GM18909 (cell line): Measurements from ENCODE around the gene MRPL36.
"Not testable (repeated sequence)": the region's sequence is repeated elsewhere in the genome, so short reads cannot be mapped to it uniquely, and the experiment has no call there.

ENCODE experiments used
- ATAC-seq: cut with Tn5 transposase; IDR thresholded peaks from one replicate; pipeline ENCODE4 v1.9.1; 2021; ENCODE audit warnings: mild to moderate bottlenecking; ENCODE audit not compliant: unreplicated experiment, poor library complexity

The MRPL36 gene

GRCh38 chr5:1800472-1801221 is 1.0 kb upstream of the MRPL36 start:
- peak; percentile 41 for ATAC-seq

DNA sequence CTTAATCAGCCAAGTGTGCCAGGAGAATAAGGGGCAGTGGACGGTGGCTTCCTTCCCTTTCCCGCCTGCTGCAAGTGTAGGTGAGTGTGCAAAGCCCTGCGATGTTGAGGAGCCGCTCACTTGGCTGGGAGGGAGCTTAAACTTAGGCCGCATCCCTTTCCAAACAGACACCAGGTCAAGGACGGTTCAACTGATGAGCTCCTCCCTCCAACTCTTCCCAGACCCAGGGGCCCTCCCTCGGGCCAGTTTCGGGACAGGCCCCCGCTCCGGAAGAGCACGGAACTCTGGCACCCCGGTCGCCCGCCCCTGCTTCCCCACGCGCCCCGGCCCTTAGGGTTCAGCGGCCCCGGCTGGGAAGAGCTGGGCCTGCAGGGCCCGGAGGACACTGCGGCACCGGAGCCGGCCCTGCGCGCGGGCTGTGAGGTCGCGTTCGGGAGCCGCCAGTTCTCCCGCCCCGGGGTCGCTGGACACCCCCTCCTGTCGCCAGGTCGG is 481 bp downstream of the MRPL36 start:
- ATAC-seq = peak; percentile 16

GRCh38 chr5:1798589-1798988 is 1.0 kb downstream of the MRPL36 start:
- not testable (repeated sequence) for ATAC-seq

- no peak for ATAC-seq
Observed at GRCh38 chr5:1797855-1798254, 1.8 kb downstream of the MRPL36 start.

DNA sequence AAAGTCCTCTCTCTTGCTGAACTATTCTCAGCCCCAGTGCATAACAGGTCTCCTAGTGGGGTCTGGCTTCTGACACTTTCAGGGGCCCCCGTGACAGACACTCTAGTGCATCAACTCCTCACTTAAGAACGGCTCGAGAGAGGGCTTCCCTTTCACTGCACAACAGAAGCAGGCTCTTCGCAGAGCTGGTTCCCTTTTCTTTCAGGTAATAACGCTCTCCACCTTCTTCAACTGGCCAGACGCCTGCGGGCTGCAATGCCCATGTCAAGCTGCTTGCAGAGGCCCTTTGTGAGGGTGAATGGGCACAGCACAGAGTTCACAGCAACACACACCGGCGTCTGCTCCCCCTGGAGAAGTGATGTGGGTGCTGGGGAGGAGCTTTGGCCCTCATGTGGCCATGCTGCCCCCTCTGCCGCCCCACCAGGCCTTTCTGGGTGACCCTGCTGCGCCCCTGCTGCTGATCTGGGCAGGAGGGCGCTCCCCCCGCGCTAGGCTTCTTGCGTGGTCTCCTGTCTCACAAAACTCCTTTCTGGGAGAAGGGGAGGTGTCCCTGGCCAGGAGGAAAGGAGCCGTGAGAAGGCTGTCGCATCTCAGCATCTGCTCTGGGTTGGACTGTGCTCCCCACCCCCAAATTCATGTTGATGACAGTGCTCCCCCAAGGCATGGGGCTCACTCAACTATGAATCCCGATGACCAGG is 2.4 kb downstream of the MRPL36 start:
- ATAC-seq = no peak

- no peak for ATAC-seq
Observed at GRCh38 chr5:1796371-1797102, 3.1 kb downstream of the MRPL36 start.

DNA sequence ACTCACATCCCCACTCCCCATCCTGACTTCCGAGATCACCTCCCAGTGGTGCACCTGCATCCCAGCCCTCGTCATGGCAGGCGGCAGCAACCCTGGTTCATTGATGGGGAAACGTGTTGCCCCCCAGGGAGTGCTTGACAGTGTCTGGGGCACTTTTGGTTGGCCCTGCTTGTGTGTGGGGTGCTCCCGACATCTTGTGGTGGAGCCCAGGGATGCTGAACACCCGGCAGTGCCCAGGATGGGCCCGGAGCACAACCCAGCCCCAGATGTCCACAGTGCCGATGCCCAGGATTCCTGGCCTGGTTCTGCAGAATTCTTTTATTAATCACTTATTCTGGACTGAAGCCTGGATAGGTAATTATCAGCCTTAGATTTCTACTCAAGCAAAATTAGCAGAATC is 3.7 kb downstream of the MRPL36 start:
- ATAC-seq = no peak

- no peak for ATAC-seq
Observed at GRCh38 chr5:1795506-1795905, 4.1 kb downstream of the MRPL36 start.

DNA sequence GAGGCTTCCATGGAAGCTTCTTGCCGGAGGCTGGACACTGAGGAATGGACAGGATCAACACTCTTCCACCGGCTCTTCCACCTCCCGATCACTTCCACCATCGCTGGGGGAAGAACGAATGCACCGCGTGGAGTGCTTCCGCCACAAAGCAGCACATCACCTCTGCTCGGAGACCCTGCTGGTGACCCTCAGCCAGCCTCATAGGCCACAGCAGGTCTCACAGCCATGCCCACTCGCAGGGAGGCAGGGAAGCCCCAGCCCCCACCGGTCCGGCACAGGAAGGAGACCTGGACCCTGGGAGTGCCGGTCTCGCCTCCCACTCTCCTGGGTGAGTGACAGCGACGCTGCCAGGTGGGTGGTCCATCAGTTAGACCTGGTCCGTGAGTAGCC is 4.7 kb downstream of the MRPL36 start:
- no peak for ATAC-seq

DNA sequence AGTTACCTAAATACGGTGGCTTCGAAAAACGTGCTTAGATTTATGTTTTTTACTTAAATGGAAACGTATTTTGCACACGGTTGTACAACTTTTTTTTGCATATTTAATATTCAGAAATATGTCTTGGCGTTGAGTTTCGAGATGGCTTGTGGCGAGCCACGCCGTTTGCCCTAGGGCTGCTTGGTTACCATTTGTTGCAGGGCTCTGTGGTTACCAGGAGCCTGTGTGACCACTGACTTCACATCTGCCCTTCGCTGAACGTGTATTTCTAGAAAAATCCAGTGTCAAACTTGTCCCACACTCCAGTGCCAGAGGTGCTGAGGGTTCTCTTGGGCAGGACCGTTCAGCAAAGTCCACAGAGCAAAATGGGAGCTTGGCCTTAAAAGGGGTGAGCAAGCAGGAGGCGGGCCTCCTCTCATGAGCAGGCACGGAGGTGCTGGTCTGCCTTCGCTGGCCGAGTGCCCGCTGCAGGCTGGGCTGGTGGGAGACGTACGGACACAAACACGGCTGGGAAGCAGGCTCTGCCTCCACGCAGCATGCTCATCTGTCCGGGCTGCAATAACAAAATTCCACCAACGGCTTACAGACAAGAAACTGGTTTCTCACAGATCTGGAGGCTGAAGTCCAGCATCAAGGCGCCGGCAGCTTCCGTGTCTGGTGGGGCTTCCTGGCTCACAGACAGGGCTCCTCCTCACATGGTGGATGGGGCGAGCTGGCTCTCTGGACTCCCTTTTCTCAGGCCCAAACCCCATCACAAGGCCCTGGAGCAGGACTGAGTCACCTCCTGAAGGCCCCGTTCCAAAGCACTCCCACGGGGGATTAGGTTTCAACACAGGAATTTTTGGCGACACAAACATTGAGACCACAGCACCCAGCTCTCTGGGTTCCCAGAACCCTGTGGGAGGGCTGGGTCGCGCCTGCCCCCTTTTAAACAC is 5.4 kb downstream of the MRPL36 start:
- ATAC-seq = no peak

DNA sequence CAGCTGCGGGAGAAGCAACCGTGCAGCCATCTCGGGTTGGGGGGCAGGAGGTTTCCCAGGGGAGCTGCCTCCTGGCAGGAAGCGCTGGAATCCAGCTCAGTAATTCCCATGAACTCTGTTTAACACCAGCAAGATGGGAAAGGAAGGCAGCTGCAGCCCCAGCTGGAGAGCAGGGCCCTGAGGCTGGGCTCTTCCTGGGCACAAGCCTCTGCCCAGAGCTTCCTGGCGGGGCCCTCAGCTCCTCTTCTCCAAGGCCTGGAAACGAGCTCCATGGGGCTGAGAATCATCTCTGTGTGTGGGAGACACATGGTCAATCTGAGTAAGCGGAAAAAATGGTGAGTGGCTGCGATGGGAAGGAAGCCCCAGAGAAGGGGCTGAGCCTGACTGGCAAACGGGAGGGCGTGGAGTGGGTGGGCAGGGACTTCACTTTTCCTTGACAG is 6.3 kb downstream of the MRPL36 start:
- no peak for ATAC-seq

DNA sequence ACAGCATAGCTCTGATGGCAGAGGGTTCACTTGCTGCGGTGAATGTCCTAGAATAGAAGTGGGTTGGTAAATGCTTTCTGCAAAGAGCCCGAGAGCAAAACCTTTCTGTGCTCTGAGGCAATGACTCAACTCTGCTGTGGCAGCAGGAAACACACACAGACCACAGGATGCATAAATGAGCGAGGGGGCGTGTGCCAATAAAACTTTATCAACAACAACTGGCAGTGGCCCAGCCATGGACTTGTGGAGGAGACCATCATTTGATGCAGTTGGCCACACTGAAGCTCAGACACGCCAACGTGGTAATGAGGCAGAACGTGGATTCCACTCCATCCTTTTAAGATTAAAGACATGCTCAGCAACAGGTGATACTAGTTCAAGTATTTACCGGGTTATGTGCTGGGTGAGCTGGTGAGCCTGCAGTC is 6.8 kb downstream of the MRPL36 start:
- ATAC-seq = peak; percentile 95

- ATAC-seq = no peak
Observed at GRCh38 chr5:1791176-1791575, 8.5 kb downstream of the MRPL36 start.

DNA sequence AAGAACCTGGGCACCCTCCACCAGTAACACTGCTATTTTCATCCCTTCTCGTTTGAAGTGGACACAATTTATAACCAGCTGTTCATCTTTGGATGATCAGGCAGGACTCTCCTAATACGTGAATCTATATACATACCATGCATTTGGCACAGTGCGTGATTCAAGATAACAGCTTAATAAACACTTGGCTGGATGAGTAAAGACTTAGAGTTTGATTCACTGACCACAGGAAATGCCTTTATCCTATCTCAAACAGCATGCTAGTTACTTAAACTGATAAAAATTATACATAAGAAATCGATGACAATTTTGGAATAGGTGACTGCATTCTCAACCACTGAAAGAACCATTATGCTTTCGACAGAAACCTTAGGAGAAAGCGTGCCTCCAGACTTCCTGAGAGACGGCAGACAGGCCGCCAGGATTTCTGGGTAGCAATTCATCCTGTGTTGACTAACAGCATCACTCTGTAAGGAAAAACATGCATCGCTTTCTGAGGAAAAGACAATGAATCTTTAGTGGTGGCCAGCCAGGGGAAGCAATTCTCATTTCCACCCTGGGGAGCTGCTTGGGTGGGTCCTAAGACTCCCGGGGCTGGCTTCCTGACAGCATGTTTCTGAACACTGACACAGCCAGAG is 9.7 kb downstream of the MRPL36 start:
- no peak for ATAC-seq

DNA sequence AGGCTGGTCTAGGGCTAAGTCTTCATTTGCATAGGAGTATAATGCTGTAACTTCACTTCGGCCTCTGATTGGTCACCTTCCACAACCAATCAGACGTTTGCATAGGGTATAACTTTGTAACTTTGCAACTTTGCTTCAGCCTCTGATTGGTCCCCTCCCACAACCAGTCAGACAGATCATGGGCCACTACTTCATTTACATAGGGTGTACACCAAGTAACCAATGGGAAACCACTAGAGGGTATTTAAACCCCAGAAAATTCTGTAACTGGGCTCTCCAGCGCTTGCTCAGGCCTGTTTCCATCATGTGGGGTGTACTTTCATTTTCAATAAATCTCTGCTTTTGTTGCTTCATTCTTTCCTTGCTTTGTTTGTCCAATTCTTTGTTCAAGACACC is 10.2 kb downstream of the MRPL36 start:
- not testable (repeated sequence) for ATAC-seq

GRCh38 chr5:1788828-1789227 is 10.8 kb downstream of the MRPL36 start:
- no peak for ATAC-seq

- no peak for ATAC-seq
Observed at GRCh38 chr5:1788200-1788599, 11.4 kb downstream of the MRPL36 start.

DNA sequence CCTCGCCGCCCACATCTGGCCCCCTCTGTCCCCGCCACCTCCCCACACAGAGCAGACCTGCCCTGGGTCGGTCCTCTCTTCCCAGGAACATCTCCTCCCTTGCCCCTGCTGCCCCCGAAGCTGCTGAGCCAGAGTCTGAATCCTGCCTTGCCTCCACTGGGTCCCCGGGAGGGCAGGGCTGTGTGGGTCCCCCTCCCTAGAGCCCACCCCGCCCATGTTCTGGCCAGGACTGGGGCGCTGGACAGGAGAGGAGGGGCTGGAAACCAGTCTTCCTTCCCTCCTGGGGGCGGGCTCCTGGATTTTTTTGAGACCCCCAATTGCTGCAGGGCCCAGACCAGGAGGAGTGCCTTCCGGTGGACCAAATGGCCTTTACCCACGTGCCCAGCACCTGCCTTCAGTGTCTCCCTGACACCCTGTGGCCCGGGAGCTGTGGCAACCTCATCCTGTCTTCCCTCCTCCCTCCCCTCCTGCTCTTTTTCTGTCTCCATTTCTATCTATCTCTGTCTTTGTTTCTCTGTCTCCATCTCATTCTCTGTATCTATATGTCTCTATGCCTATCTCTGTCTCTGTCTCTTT is 12.1 kb downstream of the MRPL36 start:
- ATAC-seq = no peak
